ENCODE measurements around the gene HKDC1. TPM values are rescaled to one million over a fixed set of nuclear protein-coding genes. Genes with fewer than 3 reads are reported as not detected.

HKDC1 gene
- total RNA-seq, 1 donor from 2014 or later = not detected

DNA sequence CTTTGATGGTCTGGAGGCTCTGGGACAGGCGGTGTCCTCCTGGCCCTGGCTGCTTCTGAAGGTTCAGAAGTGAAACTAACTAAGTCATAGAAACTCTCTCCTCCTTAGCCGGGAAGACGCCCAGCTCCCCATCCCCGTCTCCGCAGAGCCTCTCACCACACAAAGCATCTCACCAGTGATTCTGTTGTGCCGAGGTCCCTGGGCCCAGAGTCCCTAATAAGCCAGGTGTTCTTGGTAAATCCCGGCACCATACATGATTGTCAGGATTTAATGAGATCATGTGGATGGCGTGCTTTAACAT, 9.4 kb downstream of the HKDC1 start:
- TF ChIP-seq, protein P1, sequence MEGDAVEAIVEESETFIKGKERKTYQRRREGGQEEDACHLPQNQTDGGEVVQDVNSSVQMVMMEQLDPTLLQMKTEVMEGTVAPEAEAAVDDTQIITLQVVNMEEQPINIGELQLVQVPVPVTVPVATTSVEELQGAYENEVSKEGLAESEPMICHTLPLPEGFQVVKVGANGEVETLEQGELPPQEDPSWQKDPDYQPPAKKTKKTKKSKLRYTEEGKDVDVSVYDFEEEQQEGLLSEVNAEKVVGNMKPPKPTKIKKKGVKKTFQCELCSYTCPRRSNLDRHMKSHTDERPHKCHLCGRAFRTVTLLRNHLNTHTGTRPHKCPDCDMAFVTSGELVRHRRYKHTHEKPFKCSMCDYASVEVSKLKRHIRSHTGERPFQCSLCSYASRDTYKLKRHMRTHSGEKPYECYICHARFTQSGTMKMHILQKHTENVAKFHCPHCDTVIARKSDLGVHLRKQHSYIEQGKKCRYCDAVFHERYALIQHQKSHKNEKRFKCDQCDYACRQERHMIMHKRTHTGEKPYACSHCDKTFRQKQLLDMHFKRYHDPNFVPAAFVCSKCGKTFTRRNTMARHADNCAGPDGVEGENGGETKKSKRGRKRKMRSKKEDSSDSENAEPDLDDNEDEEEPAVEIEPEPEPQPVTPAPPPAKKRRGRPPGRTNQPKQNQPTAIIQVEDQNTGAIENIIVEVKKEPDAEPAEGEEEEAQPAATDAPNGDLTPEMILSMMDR (IDR thresholded peaks at IDR 0.05; ENCODE audit: borderline replicate concordance) = no peak
- Histone ChIP-seq H3K27ac (replicated peaks) (no peak overlapping the region), H3K4me3 (no peak overlapping the region), H3K9me3 (replicated peaks) (no peaks in the 10 kb centered on the region), H3K4me1 (peaks cover 6% of the 10 kb centered on the region), H3K36me3 (no peaks in the 10 kb centered on the region), H3K27me3 (ENCODE audit: low read depth) (no peaks in the 10 kb centered on the region)
- intact Hi-C loops (cut with micrococcal nuclease) = no loop called here
- no peak for DNase-seq

DNA sequence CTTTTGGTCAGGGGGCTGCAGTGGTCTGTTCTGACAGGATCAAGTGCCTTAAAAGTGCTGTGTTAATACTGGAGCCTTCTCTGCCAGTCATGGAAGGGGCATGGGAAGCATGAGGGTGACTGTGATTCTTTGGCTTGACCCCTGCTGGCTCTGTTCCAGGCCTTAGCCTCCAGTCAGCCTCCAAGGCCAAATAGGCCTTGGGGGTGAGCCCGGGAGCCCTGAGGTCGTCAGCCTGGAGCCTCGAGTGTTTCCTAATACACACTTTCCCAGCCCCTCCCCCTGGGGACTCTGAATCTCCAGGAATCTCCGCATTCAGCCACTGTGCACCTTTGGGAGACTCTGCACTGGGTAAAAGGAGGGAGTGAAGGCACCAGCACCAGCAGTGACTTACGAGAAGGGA, 10.0 kb downstream of the HKDC1 start:
- Histone ChIP-seq H3K4me3 (no peak overlapping the region), H3K36me3 (no peaks in the 10 kb centered on the region), H3K27me3 (ENCODE audit: low read depth) (no peaks in the 10 kb centered on the region), H3K4me1 (peaks cover 6% of the 10 kb centered on the region), H3K9me3 (replicated peaks) (no peaks in the 10 kb centered on the region), H3K27ac (replicated peaks) (no peak overlapping the region)
- no peak for DNase-seq
- TF ChIP-seq, protein P1 (IDR thresholded peaks at IDR 0.05; ENCODE audit: borderline replicate concordance) = no peak
- intact Hi-C loops (cut with micrococcal nuclease) = no loop called here

DNA sequence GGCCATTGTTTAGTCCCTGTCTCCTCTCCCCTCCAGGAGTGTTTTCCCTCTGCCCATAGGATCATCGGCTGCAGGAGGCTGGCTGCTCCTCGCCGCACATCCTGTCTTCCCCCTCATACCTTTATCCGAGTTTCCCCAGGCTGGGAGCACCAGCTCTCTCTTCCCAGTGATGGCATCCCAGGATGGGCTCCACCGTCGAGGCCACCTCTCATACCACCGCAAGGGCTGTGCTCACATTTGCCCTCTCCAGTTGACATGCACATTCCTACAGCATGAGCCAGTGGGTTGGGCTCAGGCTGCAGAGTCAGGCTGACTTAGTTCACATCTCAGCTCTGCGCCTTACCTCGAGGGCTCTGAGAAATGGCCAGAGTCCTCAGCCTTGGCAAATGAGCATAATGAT, 12.1 kb downstream of the HKDC1 start:
- Histone ChIP-seq H3K4me3 (no peak overlapping the region), H3K27me3 (ENCODE audit: low read depth) (no peaks in the 10 kb centered on the region), H3K9me3 (replicated peaks) (no peaks in the 10 kb centered on the region), H3K27ac (replicated peaks) (no peak overlapping the region), H3K4me1 (peaks cover 6% of the 10 kb centered on the region), H3K36me3 (no peaks in the 10 kb centered on the region)
- intact Hi-C loops (cut with micrococcal nuclease) = no loop called here
- TF ChIP-seq, protein P1 (IDR thresholded peaks at IDR 0.05; ENCODE audit: borderline replicate concordance) = no peak
- DNase-seq = no peak

DNA sequence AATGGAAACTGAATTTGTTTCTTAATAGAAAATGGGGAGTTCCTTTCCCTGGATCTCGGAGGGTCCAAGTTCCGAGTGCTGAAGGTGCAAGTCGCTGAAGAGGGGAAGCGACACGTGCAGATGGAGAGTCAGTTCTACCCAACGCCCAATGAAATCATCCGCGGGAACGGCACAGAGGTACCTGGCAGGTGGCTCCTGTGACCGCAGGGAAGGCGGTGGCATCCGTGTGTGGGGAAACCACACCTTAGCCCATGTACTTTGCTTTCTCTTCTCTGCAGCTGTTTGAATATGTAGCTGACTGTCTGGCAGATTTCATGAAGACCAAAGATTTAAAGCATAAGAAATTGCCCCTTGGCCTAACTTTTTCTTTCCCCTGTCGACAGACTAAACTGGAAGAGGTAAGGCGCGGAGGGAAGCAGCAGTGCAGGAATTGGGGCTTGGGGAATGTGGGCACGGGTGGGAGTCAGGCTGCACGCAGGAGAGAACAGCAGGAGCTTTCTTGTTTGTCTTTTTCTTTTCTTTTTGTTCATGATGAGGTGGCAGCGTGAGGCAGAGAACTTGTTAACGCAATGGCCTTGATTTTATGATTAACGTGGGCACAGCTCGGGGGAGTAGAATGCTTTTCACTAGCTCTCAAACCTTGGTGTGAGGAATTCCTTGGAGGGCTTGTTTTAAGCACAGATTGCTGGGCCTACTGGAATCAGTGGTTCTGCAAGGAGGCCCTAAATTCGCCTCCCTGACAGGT, 12.8 kb downstream of the HKDC1 start:
- H3K9me3 ChIP-seq (replicated peaks) = no peaks in the 10 kb centered on the region
- intact Hi-C loops (cut with micrococcal nuclease) = no loop called here
- no peak overlapping the region for H3K4me3 ChIP-seq
- peaks cover 9% of the 10 kb centered on the region for H3K4me1 ChIP-seq
- TF ChIP-seq, protein P1 (IDR thresholded peaks at IDR 0.05; ENCODE audit: borderline replicate concordance) = no peak
- no peaks in the 10 kb centered on the region for H3K27me3 ChIP-seq (ENCODE audit: low read depth)
- no peak overlapping the region for H3K27ac ChIP-seq (replicated peaks)
- H3K36me3 ChIP-seq = no peaks in the 10 kb centered on the region
- no peak for DNase-seq

DNA sequence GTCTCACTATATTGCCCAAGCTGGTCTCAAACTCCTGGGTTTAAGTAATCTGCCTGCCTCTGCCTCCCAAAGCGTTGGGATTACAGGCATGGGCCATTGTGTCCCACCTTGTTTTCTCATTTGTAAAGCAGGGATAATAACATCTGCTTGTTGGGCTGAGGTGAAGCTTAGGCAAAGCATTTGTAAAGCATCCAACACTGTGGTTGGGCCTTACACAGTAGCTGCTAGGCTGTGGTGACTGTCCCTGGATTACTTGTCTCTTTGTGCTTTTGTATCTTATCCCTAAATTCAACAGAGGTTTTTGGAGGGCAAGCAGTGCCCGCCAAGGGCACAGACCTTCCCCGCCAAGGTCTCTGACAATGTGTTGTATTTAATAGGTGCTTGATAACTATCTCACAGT, 14.3 kb downstream of the HKDC1 start:
- intact Hi-C loops (cut with micrococcal nuclease) = no loop called here
- TF ChIP-seq, protein P1 (IDR thresholded peaks at IDR 0.05; ENCODE audit: borderline replicate concordance) = no peak
- no peaks in the 10 kb centered on the region for H3K27me3 ChIP-seq (ENCODE audit: low read depth)
- no peak overlapping the region for H3K4me3 ChIP-seq
- no peak overlapping the region for H3K27ac ChIP-seq (replicated peaks)
- H3K9me3 ChIP-seq (replicated peaks) = no peaks in the 10 kb centered on the region
- peaks cover 5% of the 10 kb centered on the region for H3K4me1 ChIP-seq
- H3K36me3 ChIP-seq = no peaks in the 10 kb centered on the region
- no peak for DNase-seq

Data from left ventricle myocardium inferior (tissue), 1 donor.